ENCODE measurements around the gene TBC1D22A.

- TF ChIP-seq CTCF (IDR thresholded peaks at IDR 0.05; ENCODE audit: low read length) (no peak), EZH2 (optimal IDR thresholded peaks at IDR 0.05; ENCODE audit: low read depth, low read length) (no peak)
These were observed 194.2 kb downstream of the TBC1D22A start for GRCh38 chr22:46956498-46957215.
